IPS-NIHi11 (cell line): ENCODE results near the gene IVL.

Experiments
- DNase-seq: peaks from one replicate; pipeline ENCODE4 v3.0.0; 2012; ENCODE audit warnings: mixed read lengths, low spot score

The IVL gene

DNA sequence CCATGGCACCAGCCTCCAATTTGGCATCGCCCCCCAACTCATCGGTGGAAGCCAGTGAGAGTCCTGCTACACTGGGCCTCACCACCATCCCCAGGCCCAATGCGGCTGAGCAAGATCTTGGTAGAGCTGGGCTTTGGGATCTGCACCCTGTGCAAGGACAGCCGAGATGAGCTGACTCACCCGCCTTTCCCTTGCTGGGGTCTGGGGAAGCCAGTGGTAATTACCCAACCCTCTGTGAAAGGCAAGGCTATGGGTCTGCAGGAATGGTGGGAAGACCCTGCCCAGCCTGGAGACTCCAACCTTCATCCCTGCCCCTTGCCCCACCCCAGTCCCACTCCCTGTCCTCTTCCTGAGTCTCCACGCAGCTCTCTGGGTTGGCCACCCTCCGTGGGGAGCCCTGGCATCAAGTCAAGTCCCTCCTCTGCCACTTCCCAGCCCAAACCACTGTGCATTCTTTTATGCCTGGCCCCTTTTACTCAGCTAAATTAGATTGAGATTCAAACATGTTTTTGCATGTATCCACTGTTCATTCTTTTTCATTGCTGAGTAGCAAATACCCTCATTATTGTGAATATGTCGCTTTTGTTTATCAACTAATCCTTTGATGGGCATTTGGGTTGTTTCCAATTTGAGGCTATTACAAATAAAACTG, 21.5 kb upstream of the IVL start:
- DNase-seq: no peak

DNA sequence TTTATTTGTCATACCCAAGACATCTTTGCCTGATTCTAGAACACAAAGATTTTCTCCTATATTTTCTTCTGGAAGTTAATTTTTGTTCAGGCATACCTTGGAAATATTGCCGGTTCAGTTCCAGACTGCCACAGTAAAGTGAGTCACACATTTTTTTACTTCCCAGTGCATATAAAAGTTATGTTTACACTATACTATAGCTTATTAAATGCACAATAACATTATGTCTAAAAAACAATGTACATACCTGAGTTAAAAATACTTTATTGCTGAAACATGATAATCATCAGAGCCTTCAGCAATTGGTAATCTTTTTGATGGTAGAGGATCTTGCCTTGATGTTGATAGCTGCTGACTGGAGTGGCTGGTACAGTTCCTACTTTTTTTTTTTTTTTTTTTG, 20.2 kb upstream of the IVL start:
- no peak for DNase-seq

DNA sequence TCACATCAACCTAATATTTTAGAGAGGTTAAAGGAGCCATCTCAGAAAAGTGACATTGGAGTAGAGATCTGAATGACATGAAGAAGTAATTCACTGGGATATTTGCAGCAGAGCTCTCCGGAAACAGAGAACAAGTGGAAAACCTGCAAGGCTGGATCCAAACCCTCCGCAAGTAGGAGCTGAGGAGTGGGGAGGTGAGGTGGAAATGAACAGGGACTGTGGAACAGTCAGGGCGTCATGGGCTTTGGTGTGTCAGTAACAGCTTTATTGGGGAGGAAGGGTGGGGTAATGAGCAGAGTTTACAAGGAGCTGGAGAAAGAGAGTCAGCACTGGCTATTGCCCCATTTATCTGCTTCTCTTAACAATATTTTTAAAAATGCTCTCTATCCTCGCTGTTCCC, 9.3 kb upstream of the IVL start:
- DNase-seq: no peak

DNA sequence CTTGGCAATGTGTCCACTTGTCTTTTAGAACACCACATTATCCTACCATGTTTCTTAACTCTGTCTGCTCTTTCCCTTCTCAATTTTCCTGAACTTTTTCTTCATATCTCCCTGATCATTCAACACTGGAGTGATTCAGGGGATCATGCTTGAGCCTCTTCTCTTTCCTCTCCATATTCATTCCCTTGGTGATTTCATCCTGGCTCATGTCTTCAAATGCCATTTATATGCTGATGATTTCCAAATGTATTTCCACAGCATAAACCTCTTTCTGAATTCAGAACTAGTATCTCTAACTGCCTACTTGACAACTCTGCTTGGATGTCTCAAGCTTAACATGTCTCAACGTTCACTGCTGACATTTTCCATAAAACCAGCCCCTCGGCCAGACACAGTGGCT, 8.5 kb upstream of the IVL start:
- no peak for DNase-seq

- DNase-seq: no peak
Observed at GRCh38 chr1:152901631-152902030, 6.7 kb upstream of the IVL start.

GRCh38 chr1:152902636-152903035, 5.7 kb upstream of the IVL start:
- no peak for DNase-seq

DNA sequence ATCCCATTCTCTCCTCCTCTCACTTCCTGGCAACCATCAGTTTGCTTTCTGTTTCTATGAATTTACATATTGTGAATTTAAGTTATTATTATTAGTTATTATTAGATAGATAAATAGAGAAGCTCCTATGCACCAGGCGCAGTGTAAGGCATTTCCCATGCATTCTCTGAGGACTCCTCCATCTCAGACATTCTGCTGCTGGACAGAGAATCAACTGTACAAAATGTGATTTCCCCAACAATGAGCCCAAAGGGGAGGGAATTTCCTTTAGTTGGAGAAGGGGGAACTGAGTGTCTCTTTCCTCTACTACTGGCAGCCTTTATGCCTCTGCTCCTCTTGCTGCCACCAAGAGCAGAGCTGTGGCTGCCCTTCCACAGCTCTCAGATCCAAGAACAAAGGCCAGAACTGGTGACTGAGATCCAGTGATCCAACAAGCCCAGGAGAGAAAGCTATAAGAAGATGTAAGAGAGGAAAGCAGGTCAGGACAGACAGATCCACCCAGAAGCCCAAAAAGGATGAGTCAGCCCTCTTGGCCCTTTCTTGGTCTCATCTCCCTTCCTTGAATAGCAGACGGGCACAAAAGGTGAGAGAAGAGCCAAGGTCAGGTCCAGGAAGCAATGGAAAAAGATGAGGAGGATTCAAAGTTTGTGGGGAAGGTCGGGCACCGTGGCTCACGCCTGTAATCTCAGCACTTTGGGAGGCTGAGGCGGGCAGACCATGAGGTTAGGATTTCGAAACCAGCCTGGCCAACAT, 3.5 kb upstream of the IVL start:
- no peak for DNase-seq

- DNase-seq: no peak
Observed at GRCh38 chr1:152906023-152906565, 2.3 kb upstream of the IVL start.

- DNase-seq: no peak
Observed at GRCh38 chr1:152909206-152909605, 860 bp downstream of the IVL start.

DNA sequence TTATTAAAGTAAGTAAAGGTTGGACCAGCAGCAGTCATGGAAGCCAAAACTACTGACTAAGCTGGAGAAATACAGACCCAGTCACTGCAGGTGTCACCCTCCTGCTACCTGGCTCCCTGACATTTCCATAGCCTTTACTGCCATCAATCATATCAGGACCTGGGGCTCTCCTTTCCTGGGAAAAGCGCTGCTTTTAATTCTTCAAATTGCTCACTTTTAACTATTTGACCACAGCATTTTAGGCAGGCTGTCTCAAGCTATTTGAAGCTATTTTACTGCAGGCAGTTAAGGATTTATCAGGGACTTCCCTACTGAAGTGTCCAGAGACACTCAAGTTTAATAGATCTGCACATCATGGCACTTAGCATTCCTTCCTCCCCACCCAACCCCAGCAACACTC, 4.1 kb downstream of the IVL start:
- no peak for DNase-seq

DNA sequence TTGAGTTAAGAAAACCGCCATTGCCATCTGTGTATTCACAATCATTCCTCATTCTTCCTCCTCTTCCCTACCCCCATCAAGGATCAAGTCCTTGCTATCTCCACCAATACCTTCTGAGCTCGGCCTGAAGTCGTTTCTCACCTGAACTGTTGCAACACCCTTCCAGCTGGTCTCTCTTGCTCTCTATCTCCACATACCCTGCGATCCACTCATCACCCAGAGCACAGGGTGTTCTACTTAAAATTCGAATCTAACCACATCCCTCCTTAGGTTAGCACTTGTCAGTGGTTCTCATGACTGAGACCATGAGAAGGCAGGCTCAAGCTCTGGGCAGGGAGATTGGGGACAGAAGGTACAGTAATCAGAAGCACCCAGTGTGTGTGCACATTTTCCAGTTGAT, 4.6 kb downstream of the IVL start:
- DNase-seq: no peak

DNA sequence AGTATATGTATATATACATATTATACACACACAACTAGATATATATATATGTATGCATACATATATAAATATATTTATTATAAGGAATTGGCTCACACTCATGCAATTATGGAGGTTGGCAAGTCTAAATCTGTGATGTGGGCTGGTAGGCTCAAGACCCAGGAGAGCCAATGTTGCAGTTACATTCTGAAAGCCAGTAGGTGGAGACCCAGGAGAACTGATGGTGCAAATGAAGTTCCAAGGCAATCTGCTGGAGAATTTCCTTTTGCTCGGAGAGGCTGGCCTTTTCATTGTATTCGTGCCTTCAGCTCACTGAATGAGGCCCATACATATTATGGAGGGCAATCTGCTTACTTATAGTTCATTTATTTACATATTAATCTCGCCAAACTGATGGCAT, 9.4 kb downstream of the IVL start:
- no peak for DNase-seq

DNA sequence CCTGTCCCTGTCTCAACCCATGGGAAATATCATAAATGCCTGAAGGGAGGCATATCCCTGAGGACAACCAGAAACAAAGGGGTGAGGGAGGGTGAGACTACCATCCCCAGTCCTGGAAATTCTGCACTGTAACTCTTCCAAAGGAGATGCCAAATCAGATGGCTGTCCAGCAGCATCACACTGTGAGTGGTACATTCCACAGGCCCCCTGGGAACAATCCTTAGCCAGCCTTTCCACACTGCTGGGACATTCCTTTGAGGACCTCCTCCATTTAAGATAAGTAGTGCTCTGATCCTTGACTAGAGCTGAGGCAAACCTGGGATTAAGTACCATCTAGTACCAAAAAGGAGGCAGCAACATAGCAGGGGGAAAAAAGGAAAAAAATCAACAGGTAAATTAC, 10.7 kb downstream of the IVL start:
- DNase-seq: no peak

DNA sequence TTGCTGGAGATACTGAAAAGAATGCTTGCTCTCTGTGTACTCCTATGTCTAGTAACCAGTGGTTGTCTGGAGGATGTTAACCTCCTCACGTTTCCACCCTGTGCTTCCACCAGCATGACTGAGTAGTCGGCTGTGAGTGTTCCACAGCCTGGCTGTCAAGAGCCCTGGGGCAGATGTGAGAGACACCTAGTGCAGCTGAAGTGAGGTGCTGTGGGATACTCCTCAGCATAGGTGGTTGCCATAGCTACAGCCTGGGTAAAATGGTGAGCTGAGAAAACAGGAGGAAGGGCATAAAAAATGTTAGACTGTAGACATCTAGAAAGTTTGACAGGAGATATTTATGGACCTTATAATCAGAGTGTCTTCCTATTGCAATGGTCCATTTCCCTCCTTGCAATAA, 15.8 kb downstream of the IVL start:
- no peak for DNase-seq

- no peak for DNase-seq
Observed at GRCh38 chr1:152926091-152926490, 17.7 kb downstream of the IVL start.

GRCh38 chr1:152928671-152929070, 20.3 kb downstream of the IVL start:
- no peak for DNase-seq

DNA sequence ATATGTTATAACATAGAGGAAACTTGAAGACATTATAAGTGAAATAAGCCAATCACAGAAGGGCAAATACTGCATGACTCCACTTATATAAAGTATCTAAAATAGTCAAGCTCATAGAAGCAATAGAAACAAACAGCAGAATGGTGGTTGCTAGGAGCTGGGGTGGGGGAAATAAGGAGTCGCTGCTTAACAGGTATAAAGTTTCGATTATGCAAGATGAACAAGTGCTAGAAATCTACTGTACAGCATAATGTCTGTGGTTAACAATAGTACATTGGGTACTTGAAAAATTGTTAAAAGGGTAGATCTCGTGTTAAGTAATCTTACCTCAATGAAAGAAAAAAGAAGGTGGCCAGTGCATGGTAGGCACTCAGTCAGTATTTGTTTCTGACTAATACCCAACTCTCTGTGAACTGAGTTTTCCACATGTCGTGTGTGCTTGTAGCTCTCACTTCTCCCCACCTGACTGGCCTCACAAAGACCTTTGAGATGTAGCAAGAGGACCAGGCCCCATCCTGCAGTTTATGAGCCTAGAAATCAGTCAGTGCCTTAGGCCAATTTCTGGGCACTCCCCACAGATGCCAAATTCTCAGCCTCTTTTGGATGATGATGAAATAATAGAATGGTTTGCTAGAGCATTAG, 23.9 kb downstream of the IVL start:
- no peak for DNase-seq

DNA sequence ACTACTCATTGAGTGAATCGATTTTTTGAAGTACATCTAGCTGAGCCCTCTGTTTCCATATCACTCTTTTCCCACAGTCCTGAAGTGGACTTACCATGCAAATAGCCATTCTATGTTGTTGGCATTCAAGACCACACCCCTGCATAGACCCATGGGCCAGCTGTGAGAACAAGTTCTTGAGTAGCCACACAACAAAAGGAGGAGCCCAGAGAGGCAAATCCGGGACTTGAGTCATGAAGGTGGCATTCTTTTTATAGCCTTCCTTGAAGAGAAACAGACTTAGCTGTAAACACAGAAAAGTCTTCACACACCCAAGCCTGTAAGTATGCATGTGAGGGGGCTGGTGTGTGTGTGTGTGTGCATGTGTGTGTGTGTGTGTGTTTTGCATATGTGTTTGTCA, 24.9 kb downstream of the IVL start:
- DNase-seq: no peak

GRCh38 chr1:152940614-152941013, 32.3 kb downstream of the IVL start:
- no peak for DNase-seq

- DNase-seq: no peak
Observed at GRCh38 chr1:152941037-152941711, 32.8 kb downstream of the IVL start.

GRCh38 chr1:152942161-152942560, 33.8 kb downstream of the IVL start:
- no peak for DNase-seq

DNA sequence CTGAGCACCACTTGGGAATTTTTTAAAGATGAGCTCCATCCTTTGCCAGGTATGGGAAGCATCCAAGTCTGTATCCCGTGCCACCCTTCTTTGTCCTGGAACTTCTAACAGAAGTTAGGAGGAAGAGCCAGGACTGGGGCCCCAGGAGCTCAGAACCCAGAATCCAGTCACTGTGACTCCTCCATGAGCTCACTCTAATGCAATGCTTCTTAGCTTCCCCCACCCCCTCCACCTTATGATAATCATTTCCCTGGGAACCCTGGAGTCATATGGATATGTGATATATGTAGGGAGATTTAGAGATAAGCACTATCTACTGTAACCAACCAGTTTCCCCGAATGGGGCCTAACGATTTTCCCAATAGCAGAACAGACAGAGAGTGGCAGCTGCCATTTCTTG, 37.9 kb downstream of the IVL start:
- no peak for DNase-seq
